ENCODE data around the gene TAOK2. TPM values are rescaled to one million over a fixed set of nuclear protein-coding genes. Genes with fewer than 3 reads are reported as not detected.
"Not testable (repeated sequence)": the region's sequence is repeated elsewhere in the genome, so short reads cannot be mapped to it uniquely, and the experiment has no call there.

Gene TAOK2
- total RNA-seq, 1 experiment from 2014 or later = 99.4 TPM

- intact Hi-C loops (cut with micrococcal nuclease; ENCODE audit: unreplicated experiment) = no loop called here
- H3K9me3 ChIP-seq (ENCODE audit: control insufficient read depth, insufficient read depth, low read depth, low read length) = no peaks in the 10 kb centered on the region
- H3K27ac ChIP-seq (ENCODE audit: low read length) = no peak overlapping the region
- DNase-seq (ENCODE audit: low read depth, low spot score) (no peak), ATAC-seq (no peak)
- H3K4me1 ChIP-seq (ENCODE audit: control insufficient read depth, insufficient read depth, low read length) = no peaks in the 10 kb centered on the region
- POLR2A ChIA-PET = no interaction called here
- no peaks in the 10 kb centered on the region for H3K27me3 ChIP-seq (ENCODE audit: control insufficient read depth, insufficient read depth, low read length)
- no peak for TF ChIP-seq REST (IDR thresholded peaks at IDR 0.05; ENCODE audit: insufficient read depth in 1 of 2, low read depth in 2 of 2, low read length in 1 of 2)
- no peak for TF ChIP-seq TCF7L2 (IDR thresholded peaks at IDR 0.05; ENCODE audit: low read depth, low read length)
- no peak for TF ChIP-seq POLR2AphosphoS5 (IDR thresholded peaks at IDR 0.05; ENCODE audit: low read depth, low read length)
- no peak for TF ChIP-seq SIN3A (IDR thresholded peaks at IDR 0.05; ENCODE audit: borderline replicate concordance, insufficient read depth, low read depth, low read length)
- no peak for TF ChIP-seq CTCF (IDR thresholded peaks at IDR 0.05)
- H3K4me3 ChIP-seq (ENCODE audit: low read depth in 2 of 2, low read length in 2 of 2) = no peak overlapping the region
- H3K36me3 ChIP-seq (ENCODE audit: control insufficient read depth, insufficient read depth, low read length) = no peaks in the 10 kb centered on the region
- CTCF ChIA-PET = no interaction called here
- no TSS peak for BruUV-seq (replicated peaks)
- in situ Hi-C loops (cut with HindIII; ENCODE audit: low pct_unique_long_range_greater_than_20kb, low sequenced_read_pairs) = no loop called here
These were observed 43.6 kb downstream of the TAOK2 start for GRCh38 chr16:30017277-30017656.

GRCh38 chr16:30017937-30018336 is 44.3 kb downstream of the TAOK2 start:
- DNase-seq (ENCODE audit: low read depth, low spot score); H3K27ac ChIP-seq (ENCODE audit: low read length); H3K27me3 ChIP-seq (ENCODE audit: control insufficient read depth, insufficient read depth, low read length); intact Hi-C loops (cut with micrococcal nuclease; ENCODE audit: unreplicated experiment); ATAC-seq; in situ Hi-C loops (cut with HindIII; ENCODE audit: low pct_unique_long_range_greater_than_20kb, low sequenced_read_pairs); H3K4me3 ChIP-seq (ENCODE audit: low read depth in 2 of 2, low read length in 2 of 2); H3K4me1 ChIP-seq (ENCODE audit: control insufficient read depth, insufficient read depth, low read length); H3K36me3 ChIP-seq (ENCODE audit: control insufficient read depth, insufficient read depth, low read length); H3K9me3 ChIP-seq (ENCODE audit: control insufficient read depth, insufficient read depth, low read depth, low read length); BruUV-seq (replicated peaks): not testable (repeated sequence)
- POLR2A ChIA-PET = interaction anchor here (0.6 kb wide), 2 partner anchors 9 to 26 kb away, joined by 6 to 9 read pairs; no protein-coding TSS in a partner anchor
- CTCF ChIA-PET = interaction anchor here (0.6 to 0.7 kb wide), 3 partner anchors 12 to 267 kb away, joined by 5 to 7 read pairs (median 6); no protein-coding TSS in a partner anchor

- Histone ChIP-seq H3K9me3 (ENCODE audit: control insufficient read depth, insufficient read depth, low read depth, low read length) (no peaks in the 10 kb centered on the region), H3K4me1 (ENCODE audit: control insufficient read depth, insufficient read depth, low read length) (no peaks in the 10 kb centered on the region), H3K36me3 (ENCODE audit: control insufficient read depth, insufficient read depth, low read length) (no peaks in the 10 kb centered on the region), H3K27me3 (ENCODE audit: control insufficient read depth, insufficient read depth, low read length) (no peaks in the 10 kb centered on the region), H3K27ac (ENCODE audit: low read length) (no peak overlapping the region), H3K4me3 (ENCODE audit: low read depth in 2 of 2, low read length in 2 of 2) (no peak overlapping the region)
- ChIA-PET POLR2A (interaction anchor here (0.6 kb wide), 2 partner anchors 9 to 47 kb away, joined by 3 to 8 read pairs; no protein-coding TSS in a partner anchor), CTCF (interaction anchor here (0.6 kb wide), 2 partner anchors 43 to 116 kb away, joined by 3 read pairs; no protein-coding TSS in a partner anchor)
- intact Hi-C loops (cut with micrococcal nuclease; ENCODE audit: unreplicated experiment) = no loop called here
- no TSS peak for BruUV-seq (replicated peaks)
- DNase-seq (ENCODE audit: low read depth, low spot score) (no peak), ATAC-seq (no peak)
- TF ChIP-seq CTCF (IDR thresholded peaks at IDR 0.05) (no peak), SIN3A (IDR thresholded peaks at IDR 0.05; ENCODE audit: borderline replicate concordance, insufficient read depth, low read depth, low read length) (no peak), REST (IDR thresholded peaks at IDR 0.05; ENCODE audit: insufficient read depth in 1 of 2, low read depth in 2 of 2, low read length in 1 of 2) (no peak), TCF7L2 (IDR thresholded peaks at IDR 0.05; ENCODE audit: low read depth, low read length) (no peak), POLR2AphosphoS5 (IDR thresholded peaks at IDR 0.05; ENCODE audit: low read depth, low read length) (no peak)
- in situ Hi-C loops (cut with HindIII; ENCODE audit: low pct_unique_long_range_greater_than_20kb, low sequenced_read_pairs) = no loop called here
These were observed 45.1 kb downstream of the TAOK2 start for GRCh38 chr16:30018731-30019158.

Data from Panc1 (cell line).